HCT116 (cell line): ENCODE measurements around the gene SDF2L1. TPM values are rescaled to one million over a fixed set of nuclear protein-coding genes. Genes with fewer than 3 reads are reported as not detected.
"Not testable (repeated sequence)": the region's sequence is repeated elsewhere in the genome, so short reads cannot be mapped to it uniquely, and the experiment has no call there.

Experiments used
- ATAC-seq: fragments of 200-7000 bp; cut with Tn5 transposase; 2 replicates; pipeline ENCODE4 v1.9.1; 2020; ENCODE audit warnings: mild to moderate bottlenecking, moderate library complexity
- BruUV-seq: library from RNA; stranded (reverse); fragments of 400-500 nt; replicated peaks from 2 replicates; lab custom pipeline; 2021; lab: Mats Ljungman, UMichigan
- CTCF ChIA-PET: fragments of 300-600 bp; sonication (Branson Sonifier 250); formaldehyde crosslinking; loops from one replicate; lab custom pipeline; 2021; ENCODE audit warnings: antibody characterized with exemption; lab: Charles Lee
- POLR2A ChIA-PET: fragments of 300-600, 350-600 bp; sonication (Branson Sonifier 250); formaldehyde crosslinking; loops from one replicate; lab custom pipeline; 2021; ENCODE audit warnings: antibody characterized with exemption; lab: Charles Lee
- RAD21 ChIA-PET, 2 experiments: fragments of 300-600 bp; sonication (Branson Sonifier 250); formaldehyde crosslinking; loops; one replicate each; lab custom pipeline; 2023; ENCODE audit warnings: low total read pairs in 2 of 2; ENCODE audit not compliant: uncharacterized antibody in 2 of 2, unreplicated experiment in 2 of 2, low non-redundant PET in 1 of 2; lab: Charles Lee
- DNase-seq: peaks from one replicate; pipeline ENCODE4 v3.0.0-alpha.2; 2010; ENCODE audit warnings: low read depth, low spot score
- H2AFZ ChIP-seq: fragments of 200-600 bp; shearing (Covaris generic), sonication (generic); 2 replicates; pipeline ENCODE4 v1.6.1; 2017; ENCODE audit warnings: low read depth, mixed run types, mixed read lengths, antibody characterized with exemption, low read length; ENCODE audit not compliant: poor library complexity, severe bottlenecking
- H3K27ac ChIP-seq: 2 replicates; pipeline ENCODE4 v1.5.1; 2012; ENCODE audit warnings: low read depth, low read length
- H3K27me3 ChIP-seq: fragments of 200-600 bp; sonication (generic); 2 replicates; pipeline ENCODE4 v1.6.1; 2016; ENCODE audit warnings: mixed run types, low read length, mixed read lengths; ENCODE audit not compliant: insufficient read depth
- H3K36me3 ChIP-seq, 2 experiments: fragments of 200-500 bp in 1 of 2; fragments of 200-600 bp in 1 of 2; sonication (Bioruptor generic) in 1 of 2; sonication (generic) in 1 of 2; 2 replicates each; pipeline versions ENCODE4 v1.5.1 to v1.6.1; 2014 to 2016; ENCODE audit warnings: low read length in 2 of 2, inconsistent platforms in 1 of 2, mixed read lengths in 1 of 2, mixed run types in 1 of 2; ENCODE audit not compliant: insufficient read depth in 2 of 2, control insufficient read depth in 1 of 2
- H3K4me1 ChIP-seq, 2 experiments: fragments of 200-600 bp in 1 of 2; sonication (generic) in 1 of 2; 2 replicates each; pipeline versions ENCODE4 v1.5.1 to v1.6.1; 2012 to 2017; ENCODE audit warnings: low read length in 2 of 2, inconsistent platforms in 1 of 2, mild to moderate bottlenecking in 1 of 2, mixed read lengths in 1 of 2, mixed run types in 1 of 2, moderate library complexity in 1 of 2; ENCODE audit not compliant: insufficient read depth in 2 of 2, control insufficient read depth in 1 of 2
- H3K4me2 ChIP-seq: fragments of 200-600 bp; sonication (generic); 2 replicates; pipeline ENCODE4 v1.6.1; 2017; ENCODE audit warnings: mixed run types, low read length, mixed read lengths
- H3K4me3 ChIP-seq, 2 experiments: fragments of 200-600 bp in 1 of 2; sonication (generic) in 1 of 2; replicated peaks in 1 of 2; 2 replicates each; pipeline ENCODE4 v1.5.1; 2011 to 2016; ENCODE audit warnings: low read length in 2 of 2, control low read depth in 1 of 2, low read depth in 1 of 2, mild to moderate bottlenecking in 1 of 2, mixed read lengths in 1 of 2, mixed run types in 1 of 2
- H3K79me2 ChIP-seq: fragments of 200-600 bp; sonication (generic); 2 replicates; pipeline ENCODE4 v1.6.1; 2017; ENCODE audit warnings: mild to moderate bottlenecking, mixed run types, low read length, moderate library complexity, mixed read lengths; ENCODE audit not compliant: insufficient read depth
- H3K9ac ChIP-seq: fragments of 200-600 bp; sonication (generic); 2 replicates; pipeline ENCODE4 v1.6.1; 2016; ENCODE audit warnings: low read length, mixed read lengths
- H3K9me2 ChIP-seq: fragments of 200-600 bp; sonication (generic), shearing (Covaris generic); 2 replicates; pipeline ENCODE4 v1.6.1; 2017; ENCODE audit warnings: mixed run types, mild to moderate bottlenecking, moderate library complexity; ENCODE audit not compliant: insufficient read depth
- H3K9me3 ChIP-seq, 2 experiments: fragments of 200-500 bp in 1 of 2; fragments of 200-600 bp in 1 of 2; sonication (Bioruptor generic) in 1 of 2; sonication (generic) in 1 of 2; 2 replicates each; pipeline ENCODE4 v1.6.1; 2014 to 2017; ENCODE audit warnings: low read length in 2 of 2, mixed read lengths in 2 of 2, inconsistent platforms in 1 of 2, low read depth in 1 of 2, mild to moderate bottlenecking in 1 of 2, mixed run types in 1 of 2, moderate library complexity in 1 of 2; ENCODE audit not compliant: control insufficient read depth in 1 of 2, insufficient read depth in 1 of 2
- H4K20me1 ChIP-seq: fragments of 200-600 bp; sonication (generic), shearing (Covaris generic); 2 replicates; pipeline ENCODE4 v1.6.1; 2017; ENCODE audit warnings: mixed run types, mild to moderate bottlenecking, moderate library complexity; ENCODE audit not compliant: insufficient read depth
- REST ChIP-seq: IDR thresholded peaks from 2 replicates; pipeline ENCODE4 v1.6.1; 2012; ENCODE audit warnings: low read depth
- TCF7L2 ChIP-seq: IDR thresholded peaks from 2 replicates; pipeline ENCODE4 v1.7.0; 2011; ENCODE audit warnings: borderline replicate concordance, inconsistent platforms; ENCODE audit not compliant: insufficient read depth, insufficient read length; ENCODE audit errors: extremely low read depth
- ZFX ChIP-seq: fragments of 450-650 bp; IDR thresholded peaks from 2 replicates; pipeline ENCODE4 v1.6.1; 2017
- intact Hi-C: fragments of 100-400 bp; cut with micrococcal nuclease; formaldehyde crosslinking; loops from 2 replicates; pipeline ENCODE4 v1.10.0; 2022
- total RNA-seq: library from RNA; stranded (reverse); gene quantifications from one replicate; pipeline ENCODE4 v1.2.1, GENCODE V29; 2021; ENCODE audit not compliant: unreplicated experiment

SDF2L1 gene
- total RNA-seq, 1 experiment from 2014 or later: 86.2 TPM

GRCh38 chr22:21678842-21679241 lies 36.7 kb downstream of the SDF2L1 start:
- ATAC-seq, H3K79me2 ChIP-seq, H3K27me3 ChIP-seq, RAD21 ChIA-PET, H2AFZ ChIP-seq, H3K27ac ChIP-seq, intact Hi-C loops, H3K4me2 ChIP-seq, H3K9ac ChIP-seq, H3K4me3 ChIP-seq, DNase-seq, H3K9me2 ChIP-seq, H4K20me1 ChIP-seq, H3K36me3 ChIP-seq, CTCF ChIA-PET, H3K4me1 ChIP-seq, H3K9me3 ChIP-seq, POLR2A ChIA-PET, BruUV-seq: not testable (repeated sequence)

DNA sequence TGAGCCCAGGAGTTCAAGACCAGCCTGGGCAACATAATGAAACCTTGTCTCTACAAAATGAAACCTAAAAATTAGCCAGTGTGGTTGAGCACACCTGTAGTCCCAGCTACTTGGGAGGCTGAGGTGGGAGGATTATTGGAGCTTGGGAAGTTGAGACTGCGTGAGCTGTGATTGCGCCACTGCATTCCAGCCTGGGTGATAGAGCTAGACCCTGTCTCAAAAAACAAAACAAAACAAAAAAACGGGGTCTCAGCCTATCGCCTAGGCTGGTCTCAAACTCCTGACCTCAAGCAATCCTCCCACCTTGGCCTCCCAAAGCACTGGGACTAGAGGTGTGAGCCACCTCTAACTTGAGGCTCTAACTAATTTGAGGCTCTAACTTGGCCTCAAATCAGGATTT lies 37.3 kb downstream of the SDF2L1 start:
- ATAC-seq: no peak
- TF ChIP-seq TCF7L2 (no peak), REST (no peak), ZFX (no peak)
- peaks cover 0 to 6% of the 10 kb centered on the region in 2 experiments; a peak in 1 of 4 replicates for H3K4me1 ChIP-seq
- intact Hi-C loops: no loop called here
- H3K27me3 ChIP-seq: no peaks in the 10 kb centered on the region
- ChIA-PET POLR2A (no interaction called here), CTCF (no interaction called here), RAD21 (no interaction called here)
- DNase-seq: no peak
- H3K9me3 ChIP-seq: no peaks in the 10 kb centered on the region
- no peaks in the 10 kb centered on the region for H4K20me1 ChIP-seq
- no peak overlapping the region for H3K27ac ChIP-seq
- H3K9ac ChIP-seq: no peak overlapping the region
- H3K36me3 ChIP-seq: peaks cover 3 to 9% of the 10 kb centered on the region in 2 experiments; a peak in 3 of 4 replicates
- no peak overlapping the region for H3K4me3 ChIP-seq
- H3K79me2 ChIP-seq: no peaks in the 10 kb centered on the region
- no peaks in the 10 kb centered on the region for H3K9me2 ChIP-seq
- H3K4me2 ChIP-seq: no peak overlapping the region
- BruUV-seq: no TSS peak
- no peak overlapping the region for H2AFZ ChIP-seq
